HepG2 (cell line): ENCODE data around the gene GON7. TPM values are rescaled to one million over a fixed set of nuclear protein-coding genes. Genes with fewer than 3 reads are reported as not detected.
"Not testable (repeated sequence)": the region's sequence is repeated elsewhere in the genome, so short reads cannot be mapped to it uniquely, and the experiment has no call there.

Experiments
- ARID5B ChIP-seq: IDR thresholded peaks from 2 replicates; pipeline ENCODE4 v1.4.0; 2020; ENCODE audit warnings: mild to moderate bottlenecking, missing genetic modification reagents
- DRAP1 ChIP-seq: IDR thresholded peaks from 2 replicates; pipeline ENCODE4 v1.6.1; 2016; ENCODE audit warnings: missing genetic modification reagents, missing compliant biosample characterization
- FOXP4 ChIP-seq: sonication (generic); formaldehyde crosslinking; IDR thresholded peaks from 2 replicates; pipeline ENCODE4 v1.4.0; 2020; ENCODE audit warnings: missing genetic modification reagents
- HDAC2 ChIP-seq: sonication (generic); formaldehyde crosslinking; IDR thresholded peaks from 2 replicates; pipeline ENCODE4 v1.4.0; 2020; ENCODE audit warnings: missing genetic modification reagents
- HMG20A ChIP-seq: IDR thresholded peaks from 2 replicates; pipeline ENCODE4 v1.6.1; 2016; ENCODE audit warnings: borderline replicate concordance
- HOXA3 ChIP-seq: sonication (generic); formaldehyde crosslinking; IDR thresholded peaks from 2 replicates; pipeline ENCODE4 v1.5.0; 2020; ENCODE audit warnings: missing genetic modification reagents
- MEIS2 ChIP-seq: sonication (generic); formaldehyde crosslinking; IDR thresholded peaks from 2 replicates; pipeline ENCODE4 v1.9.0; 2021; ENCODE audit warnings: mild to moderate bottlenecking, missing genetic modification reagents
- MIXL1 ChIP-seq: IDR thresholded peaks from 2 replicates; pipeline ENCODE4 v1.6.1; 2016
- NONO ChIP-seq, 2 experiments: fragments of 450-650 bp in 1 of 2; sonication (generic) in 1 of 2; formaldehyde crosslinking in 1 of 2; IDR thresholded peaks in 1 of 2; conservative IDR thresholded peaks in 1 of 2; 2 replicates each; pipeline versions ENCODE4 v1.6.1 to v1.8.0; 2017 to 2022; ENCODE audit warnings: mild to moderate bottlenecking in 1 of 2, missing genetic modification reagents in 1 of 2, moderate library complexity in 1 of 2
- RARA ChIP-seq: IDR thresholded peaks from 2 replicates; pipeline ENCODE4 v1.6.1; 2016; ENCODE audit warnings: missing genetic modification reagents, missing compliant biosample characterization
- RXRA ChIP-seq: sonication (generic); formaldehyde crosslinking; IDR thresholded peaks from 2 replicates; pipeline ENCODE4 v1.5.1; 2020; ENCODE audit warnings: missing genetic modification reagents
- RXRB ChIP-seq: IDR thresholded peaks from 2 replicates; pipeline ENCODE4 v1.6.1; 2016; ENCODE audit warnings: borderline replicate concordance, missing genetic modification reagents, missing compliant biosample characterization
- SALL1 ChIP-seq: sonication (generic); formaldehyde crosslinking; IDR thresholded peaks from 2 replicates; pipeline ENCODE4 v1.8.0; 2022; ENCODE audit warnings: mild to moderate bottlenecking, missing genetic modification reagents
- ZFX ChIP-seq: sonication (generic); formaldehyde crosslinking; IDR thresholded peaks from 2 replicates; pipeline ENCODE4 v1.4.0; 2020; ENCODE audit warnings: mild to moderate bottlenecking, low read depth, missing genetic modification reagents, moderate library complexity
- ZMYM3 ChIP-seq: sonication (generic); formaldehyde crosslinking; IDR thresholded peaks from 2 replicates; pipeline ENCODE4 v1.5.1; 2020; ENCODE audit warnings: mild to moderate bottlenecking, missing genetic modification reagents
- ZNF256 ChIP-seq: sonication (generic); formaldehyde crosslinking; conservative IDR thresholded peaks from 2 replicates; pipeline ENCODE4 v1.4.0; 2020; ENCODE audit warnings: missing genetic modification reagents
- ZNF292 ChIP-seq: sonication (generic); formaldehyde crosslinking; IDR thresholded peaks from 2 replicates; pipeline ENCODE4 v1.8.1; 2022; ENCODE audit warnings: mild to moderate bottlenecking, low read depth, missing genetic modification reagents, borderline replicate concordance
- ZNF335 ChIP-seq: sonication (generic); formaldehyde crosslinking; IDR thresholded peaks from 2 replicates; pipeline ENCODE4 v1.4.0; 2020; ENCODE audit warnings: missing genetic modification reagents
- ZNF432 ChIP-seq: sonication (generic); formaldehyde crosslinking; IDR thresholded peaks from 2 replicates; pipeline ENCODE4 v1.5.0; 2020; ENCODE audit warnings: missing genetic modification reagents, mild to moderate bottlenecking, borderline replicate concordance
- ZNF629 ChIP-seq: sonication (generic); formaldehyde crosslinking; conservative IDR thresholded peaks from 2 replicates; pipeline ENCODE4 v1.5.0; 2020; ENCODE audit warnings: missing genetic modification reagents
- ZNF691 ChIP-seq: sonication (generic); formaldehyde crosslinking; IDR thresholded peaks from 2 replicates; pipeline ENCODE4 v1.4.0; 2020; ENCODE audit warnings: missing genetic modification reagents, low read depth, mild to moderate bottlenecking, borderline replicate concordance
- polyA plus RNA-seq, 8 experiments: library from polyadenylated mRNA; depleted of rRNA in 3 of 8; stranded (reverse) in 7 of 8; unstranded in 1 of 8; fragments of >200 nt; fragmentation: Illumina TruSeq in 4 of 8; extraction: Trizol in 4 of 8; gene quantifications; 2 replicates each; pipeline versions ENCODE4 v1.2.1 to v1.2.3, GENCODE V29; 2011 to 2016; ENCODE audit warnings: low read depth in 4 of 8, missing spikeins in 1 of 8, mixed read lengths in 1 of 8; ENCODE audit not compliant: insufficient read depth in 1 of 8
- total RNA-seq, 5 experiments: library from RNA; depleted of rRNA; stranded (reverse); fragments of >200 nt; fragmentation: Illumina TruSeq; extraction: Trizol; gene quantifications; 2 replicates each; pipeline ENCODE4 v1.2.3, GENCODE V29; 2016; ENCODE audit warnings: low read depth in 1 of 5

GON7 gene
- total and polyA plus RNA-seq, 2 of the 13 experiments (the other 11 are each of a cell fraction or from before 2014, with no cell fraction given): 11.9 to 28.0 TPM

GRCh38 chr14:93165271-93166265 lies 41.3 kb downstream of the GON7 start (continued):
- peak; percentile 20; the same call in 1 of the 2 replicates for TF ChIP-seq HMG20A (CRISPR knock-in tag)
- TF ChIP-seq MIXL1 (CRISPR knock-in tag): 0 out of 2 replicates have a peak, but pooled peaks have one; percentile 38
- peak; percentile 48; the same call in 1 of the 2 replicates for TF ChIP-seq ZFX (CRISPR knock-in tag)
- 0 out of 2 replicates have a peak, but pooled peaks have one; percentile 42 for TF ChIP-seq MEIS2 (CRISPR knock-in tag)
- peak; percentile 59; the same call in 1 of the 2 replicates for TF ChIP-seq ZNF335 (CRISPR knock-in tag)
- TF ChIP-seq HOXA3 (CRISPR knock-in tag): 0 out of 2 replicates have a peak, but pooled peaks have one; percentile 22
- peak; percentile 63; the same call in 1 of the 2 replicates for TF ChIP-seq ZMYM3 (CRISPR knock-in tag)
- peak; percentile 41; the same call in 1 of the 2 replicates for TF ChIP-seq HDAC2 (CRISPR knock-in tag)
- peak; percentile 96 for TF ChIP-seq ZNF256 (CRISPR knock-in tag)
- TF ChIP-seq RXRA (CRISPR knock-in tag): 0 out of 2 replicates have a peak, but pooled peaks have one; percentile 26
- 0 out of 2 replicates have a peak, but pooled peaks have one; percentile 38 for TF ChIP-seq DRAP1 (CRISPR knock-in tag)
- TF ChIP-seq ZNF691 (CRISPR knock-in tag): 0 out of 2 replicates have a peak, but pooled peaks have one; percentile 40
- 0 out of 2 replicates have a peak, but pooled peaks have one; percentile 46 for TF ChIP-seq RARA (CRISPR knock-in tag)
- TF ChIP-seq ZNF629: peak; percentile 67
- TF ChIP-seq SALL1 (CRISPR knock-in tag): peak; percentile 79
- peak; percentile 97 for TF ChIP-seq ZNF432 (CRISPR knock-in tag)
- TF ChIP-seq ZNF292 (CRISPR knock-in tag): peak; percentile 46; the same call in 1 of the 2 replicates
- TF ChIP-seq NONO (IDR thresholded peaks at IDR 0.05): not testable (repeated sequence)
- TF ChIP-seq NONO (CRISPR knock-in tag; conservative IDR thresholded peaks at IDR 0.05): peak; percentile 35; the same call in 1 of the 2 replicates
- peak; percentile 65; the same call in 1 of the 2 replicates for TF ChIP-seq ARID5B (CRISPR knock-in tag)
- peak; percentile 39; the same call in 1 of the 2 replicates for TF ChIP-seq RXRB (CRISPR knock-in tag)
- 0 out of 2 replicates have a peak, but pooled peaks have one; percentile 30 for TF ChIP-seq FOXP4
